HS-5 (cell line): ENCODE measurements around the gene DRAM2.
"Not testable (repeated sequence)": the region's sequence is repeated elsewhere in the genome, so short reads cannot be mapped to it uniquely, and the experiment has no call there.

Experiments
- DNase-seq: peaks from one replicate; pipeline ENCODE4 v3.0.0-alpha.2; 2012; ENCODE audit warnings: low read depth

Gene DRAM2

DNA sequence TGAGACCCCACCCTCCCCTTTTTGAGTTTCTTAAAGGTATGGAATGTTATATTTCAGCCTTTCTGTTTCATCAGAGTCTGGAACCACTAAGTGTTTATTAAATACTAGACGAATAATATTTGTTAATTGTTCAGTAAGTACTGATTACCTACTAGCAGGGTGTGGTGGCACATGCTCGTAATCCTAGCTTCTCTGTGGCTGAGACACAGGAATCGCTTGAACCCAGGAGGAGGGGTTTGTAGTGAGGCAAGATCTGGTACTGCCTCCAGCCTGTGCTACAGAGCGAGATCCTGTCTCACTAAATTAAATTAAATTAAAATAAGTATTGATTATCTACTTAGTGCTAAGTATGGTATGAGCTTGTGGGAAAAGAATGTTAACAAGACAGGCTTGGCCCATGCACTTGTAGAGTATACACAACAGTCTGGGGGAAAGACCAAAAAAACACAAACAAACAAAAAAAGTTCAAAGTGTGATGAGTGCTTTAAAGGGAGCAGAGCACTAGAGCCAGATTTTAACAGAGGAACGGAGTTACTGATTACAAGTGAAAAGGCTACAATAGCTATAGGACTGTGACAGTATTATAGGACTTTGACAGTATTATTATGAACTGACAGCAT lies 2.6 kb upstream of the DRAM2 start:
- no peak for DNase-seq

DNA sequence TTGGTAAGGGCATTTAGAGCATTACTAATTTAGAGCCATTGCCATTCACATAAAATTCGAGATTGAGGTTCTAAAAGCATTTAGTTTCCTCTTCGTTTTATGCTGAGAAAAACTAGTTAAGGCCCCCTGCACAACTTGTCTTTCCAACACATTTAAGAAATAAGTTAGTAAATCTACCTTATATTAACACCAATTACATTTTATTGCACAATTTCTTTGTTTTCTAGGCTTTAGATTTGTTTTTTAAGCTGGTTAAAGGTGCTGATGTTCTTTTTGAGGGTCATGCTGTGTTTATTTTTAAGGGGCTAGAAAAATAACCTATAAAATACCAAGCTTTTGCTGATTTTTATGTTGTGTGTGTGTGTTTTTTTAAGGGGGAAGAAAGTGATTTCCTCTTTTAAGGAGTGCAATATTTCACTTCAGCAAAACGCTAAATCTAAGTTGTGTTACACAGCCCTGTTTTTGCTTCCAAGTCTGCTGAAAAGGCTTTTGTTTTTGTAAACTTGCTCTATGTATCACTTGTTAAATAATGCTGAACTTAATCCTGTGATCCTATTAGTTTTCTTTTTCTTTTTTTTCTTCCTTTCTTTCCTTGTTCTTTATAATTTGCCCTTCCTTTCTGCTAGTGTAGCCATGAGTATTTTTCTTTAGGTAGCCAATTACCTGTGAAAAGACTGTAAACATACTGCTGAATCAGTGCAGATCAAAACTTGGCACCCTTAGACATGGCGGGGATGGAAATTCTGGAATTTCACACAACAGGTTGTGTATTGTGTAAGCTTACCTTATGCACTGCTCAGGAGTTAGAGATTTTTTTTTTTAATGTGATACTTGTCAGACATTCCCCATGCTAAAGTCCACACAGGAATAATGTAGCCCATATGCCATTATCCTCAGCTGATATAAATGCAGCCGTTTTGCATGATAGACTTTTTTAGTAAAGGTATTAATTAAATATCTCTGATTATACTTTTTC lies 1.6 kb upstream of the DRAM2 start:
- DNase-seq = no peak

DNA sequence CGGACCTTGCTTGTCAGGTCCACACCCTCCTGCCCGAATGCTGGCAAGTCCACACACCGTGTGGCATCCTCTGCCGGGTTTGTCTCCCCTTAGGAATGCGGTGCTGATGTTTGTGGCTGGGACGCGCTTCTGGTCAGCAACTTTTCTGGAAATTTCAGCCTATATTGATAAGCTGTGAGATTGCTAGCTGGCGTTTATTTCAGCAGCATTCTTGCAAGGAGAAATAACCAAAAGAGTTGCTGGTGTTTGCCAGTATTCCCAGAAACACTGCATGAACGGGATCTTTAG lies 731 bp upstream of the DRAM2 start:
- DNase-seq = no peak

DNA sequence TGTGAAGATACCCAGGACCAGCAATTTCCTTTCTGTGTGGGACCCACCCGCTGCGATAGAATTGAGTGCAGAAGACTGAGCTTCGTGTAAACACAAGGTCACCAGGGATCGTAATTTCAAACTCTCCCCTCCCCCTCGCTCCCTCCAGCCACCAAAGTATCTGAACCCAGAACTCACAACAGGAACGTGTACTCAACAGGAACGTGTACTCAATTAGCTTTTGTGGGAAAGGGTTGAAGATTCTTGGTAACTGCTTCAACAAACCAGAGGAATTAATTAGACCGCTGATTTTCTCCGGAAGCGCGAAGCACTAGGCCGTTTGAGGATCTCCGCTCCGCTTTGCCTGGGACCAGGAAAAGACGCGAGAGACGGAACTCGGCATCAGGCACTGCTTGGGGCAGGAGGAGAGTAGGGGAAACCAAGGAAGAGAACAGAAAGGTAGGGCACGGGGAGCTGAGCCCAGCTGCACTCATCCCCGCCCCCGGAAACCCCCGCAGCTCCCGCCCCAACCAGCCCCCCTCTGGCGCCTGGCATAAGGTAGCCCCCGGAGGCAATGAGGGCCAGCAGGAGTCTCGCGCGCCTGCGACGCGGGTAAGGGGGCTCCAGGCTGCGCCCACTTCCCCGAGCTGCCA lies 453 bp downstream of the DRAM2 start:
- DNase-seq = no peak

DNA sequence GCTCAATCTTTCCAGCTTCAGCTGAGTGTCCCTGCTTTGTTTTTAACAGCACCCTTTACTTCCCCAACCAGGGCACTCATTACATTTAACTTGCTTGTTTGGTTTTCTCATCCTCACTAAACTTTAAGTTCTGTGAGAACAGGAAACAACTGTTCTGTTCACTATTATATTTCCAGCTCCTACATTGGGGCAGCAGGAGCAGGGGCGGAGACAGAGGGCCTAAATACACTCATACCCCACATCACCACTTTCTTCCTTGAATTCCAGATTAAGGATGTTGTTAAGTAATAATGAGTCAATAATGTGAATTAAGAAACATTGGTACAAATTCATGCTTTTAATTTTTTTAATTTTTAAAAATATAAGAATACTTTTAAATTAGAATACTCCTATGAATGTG lies 6.0 kb downstream of the DRAM2 start:
- no peak for DNase-seq

DNA sequence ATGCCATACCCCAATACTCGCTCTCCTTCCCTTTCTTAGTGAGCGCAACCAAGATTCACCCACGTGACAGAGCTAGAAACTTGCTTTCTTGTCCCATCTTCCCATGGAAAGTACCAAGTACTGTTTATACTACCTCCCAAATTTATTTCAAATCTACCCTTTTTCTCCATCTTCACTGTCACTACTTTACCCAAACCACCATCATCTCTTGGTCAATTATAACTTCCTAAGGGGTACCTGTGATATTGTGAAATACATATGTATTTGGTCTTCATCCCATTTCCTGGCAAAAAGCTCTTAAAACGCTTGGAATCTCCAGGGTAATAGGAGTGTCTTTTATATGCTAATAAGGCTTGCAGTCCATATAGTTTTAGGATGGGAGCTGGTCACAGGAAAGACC lies 8.2 kb downstream of the DRAM2 start:
- DNase-seq = no peak

DNA sequence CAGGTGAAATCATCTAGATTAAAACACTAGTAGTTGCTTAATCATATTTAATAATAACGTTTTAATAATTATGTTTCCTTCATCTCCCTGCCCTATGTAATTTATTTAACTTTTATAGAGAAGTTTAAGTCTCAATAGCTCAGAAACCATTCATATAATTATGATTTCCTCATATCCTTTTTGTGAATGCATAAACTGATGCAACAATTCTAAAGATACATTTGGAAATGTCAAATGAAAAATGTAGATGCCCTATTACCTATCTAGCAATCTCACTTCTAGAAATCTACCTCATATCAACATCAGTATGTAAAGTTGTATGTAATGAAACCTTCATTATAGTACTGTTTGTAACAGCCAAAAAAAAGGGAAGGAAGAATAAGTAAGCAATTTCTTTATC lies 10.5 kb downstream of the DRAM2 start:
- DNase-seq = no peak

DNA sequence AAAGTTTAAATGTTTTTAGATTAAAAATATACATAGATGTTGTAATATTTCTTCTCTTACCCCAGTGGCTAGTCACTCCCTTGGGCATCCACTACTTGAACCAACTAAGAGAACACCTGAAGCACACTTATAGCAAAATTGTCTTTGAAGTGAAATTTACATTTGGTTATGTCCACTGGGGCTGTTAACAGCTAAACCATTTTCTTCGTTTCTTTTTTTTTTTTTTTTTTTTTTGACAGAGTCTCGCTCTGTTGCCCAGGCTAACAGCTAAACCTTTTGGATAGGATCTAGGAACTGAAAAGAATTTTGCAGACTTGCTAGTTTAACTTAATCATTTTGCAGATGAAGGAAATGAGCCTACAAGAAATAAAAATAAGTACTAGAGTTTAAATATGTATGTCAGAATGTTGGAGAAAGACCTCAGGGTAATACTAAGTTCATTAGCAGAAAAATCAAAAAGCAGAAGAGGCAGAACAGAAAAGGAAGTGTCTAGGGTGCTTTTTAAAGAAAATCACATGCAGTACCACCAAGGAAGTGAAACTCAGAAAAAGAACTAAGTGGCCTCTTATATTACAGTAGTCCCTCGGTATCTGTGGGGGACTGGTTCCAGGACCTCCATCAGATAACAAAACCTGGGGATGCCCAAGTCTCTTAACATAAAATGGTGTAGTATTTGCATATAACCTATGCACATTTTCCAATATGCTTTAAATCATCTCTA lies 11.8 kb downstream of the DRAM2 start:
- no peak for DNase-seq

DNA sequence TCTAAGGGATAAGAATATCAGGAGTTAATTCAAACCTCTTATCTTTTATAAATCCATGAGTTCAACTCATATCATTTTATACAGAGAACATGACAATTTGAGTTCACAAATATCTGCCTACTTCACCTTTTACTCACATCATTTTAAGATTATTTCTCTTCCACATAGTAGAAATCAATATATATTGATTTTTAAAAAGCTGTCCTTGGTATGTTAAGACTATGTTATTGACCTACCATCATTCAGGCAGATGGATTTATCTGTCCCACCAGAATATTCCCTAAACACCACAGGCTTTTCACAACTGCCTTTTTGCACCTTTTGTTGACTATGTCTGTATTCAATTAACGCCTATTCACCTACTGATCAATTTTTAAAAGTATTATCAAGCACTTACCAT lies 13.5 kb downstream of the DRAM2 start:
- no peak for DNase-seq

DNA sequence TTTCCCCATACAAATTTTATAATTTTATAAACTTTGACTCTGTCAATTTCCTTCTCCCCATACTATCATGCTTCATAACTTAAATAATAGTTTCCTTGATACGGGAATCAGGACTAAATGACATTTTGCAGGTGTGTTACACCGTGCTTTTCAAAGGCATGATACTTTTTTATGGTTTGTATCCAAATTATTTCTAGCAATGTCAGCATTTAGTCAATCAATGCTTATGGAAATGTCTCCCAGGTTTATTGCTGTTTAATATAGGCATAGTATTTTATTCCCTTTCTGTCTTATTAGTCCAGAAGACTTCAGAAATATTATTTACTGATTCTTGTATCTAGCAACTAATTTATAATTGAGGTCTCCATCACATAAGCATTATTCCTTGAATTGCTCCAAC lies 23.4 kb downstream of the DRAM2 start:
- no peak for DNase-seq

DNA sequence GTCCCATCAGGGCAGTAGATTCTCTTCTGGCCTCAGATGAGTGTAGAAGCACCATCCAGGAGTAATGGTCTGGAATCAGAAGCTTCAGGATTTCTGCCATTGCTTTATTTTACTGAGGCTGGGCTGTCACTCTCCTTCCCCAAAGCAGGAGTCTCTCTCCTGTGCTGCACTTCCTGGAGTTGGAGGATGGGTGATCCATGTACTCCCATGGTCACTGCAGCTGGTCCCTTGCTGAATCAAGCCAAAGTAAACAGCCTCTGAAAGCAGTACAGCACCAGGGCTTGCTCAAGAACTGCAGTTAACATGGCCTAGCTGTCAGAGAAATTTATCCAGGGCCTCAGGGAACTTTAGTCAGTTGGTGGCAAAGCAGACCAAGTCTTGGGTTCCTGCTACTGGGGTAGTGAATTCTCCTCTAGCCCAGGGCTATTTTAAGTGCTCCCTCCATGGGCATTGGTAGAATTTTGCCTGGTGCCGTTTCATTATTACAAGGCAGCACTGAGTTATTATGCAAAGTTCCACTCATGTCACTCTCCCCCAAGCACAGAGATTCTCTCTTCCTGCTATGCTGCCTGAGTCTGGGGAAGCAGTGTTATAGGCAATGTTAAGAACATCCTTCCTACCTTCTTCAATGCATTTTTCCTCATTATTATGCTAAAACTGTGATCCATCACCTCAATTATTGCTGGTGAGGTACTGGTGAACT lies 29.5 kb downstream of the DRAM2 start:
- DNase-seq = no peak

DNA sequence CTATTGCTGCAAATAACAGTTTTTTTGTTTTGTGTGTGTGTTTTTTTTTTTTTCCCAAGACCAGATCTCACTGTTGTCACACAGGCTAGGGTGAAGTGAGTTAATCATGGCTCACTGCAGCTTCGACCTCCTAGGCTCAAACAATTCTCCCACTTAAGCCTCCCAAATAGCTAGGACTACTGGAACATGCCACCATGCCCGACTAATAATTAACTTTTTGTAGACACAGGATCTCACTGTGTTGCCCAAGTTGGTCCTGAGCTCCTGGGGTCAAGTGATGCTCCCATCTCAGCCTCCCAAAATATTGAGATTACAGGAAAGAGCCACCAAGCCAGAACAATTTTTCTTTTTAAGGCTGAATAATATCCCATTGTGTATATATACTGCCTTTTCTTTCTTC lies 34.9 kb downstream of the DRAM2 start:
- no peak for DNase-seq

DNA sequence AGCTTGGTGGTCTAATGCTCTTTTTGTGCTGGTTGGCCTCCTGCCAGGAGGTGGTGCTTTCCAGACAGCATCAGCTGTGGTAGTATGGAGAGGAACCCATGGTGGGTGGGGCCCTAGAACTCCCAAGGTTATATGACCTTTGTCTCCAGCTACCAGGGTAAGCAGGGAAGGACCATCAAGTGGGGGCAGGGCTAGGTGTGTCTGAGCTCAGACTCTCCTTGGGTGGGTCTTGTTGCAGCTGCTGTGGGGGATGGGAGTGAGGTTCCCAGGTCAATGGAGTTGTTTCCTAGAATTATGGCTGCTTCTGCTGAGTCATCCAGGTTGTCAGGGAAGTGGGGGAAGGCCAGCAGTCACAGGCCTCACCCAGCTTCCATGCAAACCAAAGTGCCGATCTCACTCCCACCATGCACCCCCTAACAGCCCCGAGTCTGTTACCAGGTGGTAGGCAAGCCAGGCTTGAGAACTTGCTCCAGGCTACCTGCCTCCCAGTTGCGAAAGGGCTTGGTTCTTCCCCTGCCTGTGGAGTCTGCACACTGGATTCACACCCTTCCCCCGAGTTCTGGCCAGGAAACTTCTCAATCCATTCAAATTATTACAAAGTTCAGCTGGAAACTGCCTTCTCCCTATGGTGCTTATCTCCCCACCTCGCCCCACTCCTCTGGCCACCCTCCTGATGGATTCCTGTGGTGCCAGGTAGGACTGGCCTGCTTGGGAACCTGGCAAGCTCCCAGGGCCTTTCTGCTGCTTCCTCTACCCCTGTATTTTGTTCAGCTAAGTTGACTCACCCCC lies 37.8 kb downstream of the DRAM2 start:
- no peak for DNase-seq

DNA sequence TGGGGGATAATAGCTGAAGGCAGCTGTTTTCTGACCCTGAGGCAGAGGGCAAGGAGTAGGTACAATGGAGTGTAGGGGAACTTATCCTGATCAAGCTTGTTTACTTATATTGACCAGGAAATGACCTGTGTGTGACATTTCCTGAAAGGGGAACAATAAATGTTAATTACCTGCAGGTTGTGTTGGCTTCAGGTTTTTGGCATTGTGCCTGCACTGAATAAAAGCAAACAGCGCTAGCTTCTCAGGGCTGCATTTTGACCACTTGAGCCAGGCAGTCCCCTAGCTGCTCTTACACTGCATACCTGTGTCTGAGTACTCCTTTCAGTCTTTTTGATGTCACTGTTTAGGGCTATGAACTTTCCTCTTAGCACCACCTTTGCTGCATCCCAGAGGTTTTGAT lies 40.6 kb downstream of the DRAM2 start:
- DNase-seq = no peak

DNA sequence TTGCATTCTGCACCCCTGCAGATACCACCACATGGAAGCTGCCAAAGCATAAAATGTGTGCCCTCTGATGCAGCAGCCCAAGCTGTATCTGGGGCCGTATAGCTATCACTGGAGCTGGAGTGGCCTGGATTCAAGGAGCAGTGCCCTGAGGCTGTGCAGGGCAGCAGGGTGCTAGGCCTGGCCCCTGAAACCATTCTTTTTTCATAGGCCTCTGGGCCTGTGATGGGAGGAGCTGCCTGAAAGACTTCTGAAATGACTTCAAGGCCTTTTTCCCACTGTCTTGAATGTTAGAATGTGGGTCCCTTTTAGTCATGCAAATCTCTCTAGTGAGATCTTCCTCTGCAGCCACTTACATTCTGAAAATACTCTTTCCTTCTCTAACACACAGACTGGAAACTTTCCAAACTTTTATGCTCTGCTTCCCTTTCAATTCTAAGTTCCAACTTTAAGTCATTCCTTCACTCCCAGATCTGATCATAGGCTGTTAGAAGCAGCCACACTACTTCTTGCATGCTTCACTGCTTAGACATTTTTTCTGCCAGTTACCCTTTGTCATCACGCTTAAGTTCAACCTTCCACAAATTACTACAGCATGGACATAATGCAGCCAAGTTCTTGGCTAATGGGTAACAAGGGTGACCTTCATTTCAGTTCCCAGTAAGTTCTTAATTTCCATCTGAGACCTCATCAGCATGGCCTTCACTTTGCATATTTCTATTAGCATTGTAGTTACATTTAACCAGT lies 42.4 kb downstream of the DRAM2 start:
- no peak for DNase-seq

DNA sequence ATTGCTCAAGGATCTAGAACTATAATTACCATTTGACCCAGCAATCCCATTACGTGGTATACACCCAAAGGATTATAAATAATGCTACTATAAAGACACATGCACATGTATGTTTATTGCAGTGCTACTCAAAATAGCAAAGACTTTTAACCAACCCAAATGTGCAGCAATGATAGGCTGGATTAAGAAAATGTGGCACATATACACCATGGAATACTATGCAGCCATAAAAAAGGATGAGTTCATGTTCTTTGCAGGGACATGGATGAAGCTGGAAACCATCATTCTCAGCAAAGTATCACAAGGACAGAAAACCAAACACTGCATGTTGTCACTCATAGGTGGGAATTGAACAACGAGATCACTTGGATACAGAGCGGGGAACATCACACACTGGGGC lies 44.5 kb downstream of the DRAM2 start:
- DNase-seq = not testable (repeated sequence)

DNA sequence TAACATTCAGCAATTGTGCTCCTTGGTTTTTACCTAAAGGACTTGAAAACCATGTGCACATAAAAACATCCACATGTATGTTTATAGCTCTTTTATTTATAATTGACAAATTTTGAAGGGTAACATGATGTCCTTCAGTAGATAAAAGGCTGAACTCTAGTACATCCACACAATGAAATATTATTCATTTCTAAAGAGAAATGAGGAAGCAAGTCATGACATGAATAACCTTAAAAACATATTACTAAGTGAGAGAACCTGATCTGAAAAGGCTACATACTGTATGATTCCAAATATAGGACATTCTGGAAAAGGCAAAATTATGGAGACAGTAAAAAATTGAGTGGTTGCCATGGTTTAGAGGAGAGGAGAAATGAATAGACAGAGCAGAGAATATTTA lies 50.3 kb downstream of the DRAM2 start:
- no peak for DNase-seq

DNA sequence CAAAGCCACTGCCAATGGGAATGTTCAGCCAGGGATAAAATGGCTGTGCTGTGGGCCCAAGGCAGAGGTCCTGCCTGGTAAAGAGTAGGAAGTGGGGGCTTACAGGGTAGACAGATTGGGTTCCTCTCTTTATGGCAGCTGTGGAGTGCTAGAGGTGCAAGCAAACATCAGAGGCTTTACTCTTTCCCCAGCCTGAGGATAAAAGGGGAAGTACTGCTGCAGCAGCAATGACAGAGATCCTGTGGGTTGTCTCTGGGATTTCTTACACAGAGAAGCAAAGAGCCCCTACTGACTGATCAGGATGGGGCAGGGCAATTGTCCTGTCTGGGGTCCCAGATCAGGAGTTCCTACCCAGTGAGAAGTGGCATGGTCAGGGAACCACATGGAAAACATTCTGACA lies 54.2 kb downstream of the DRAM2 start:
- DNase-seq = no peak

DNA sequence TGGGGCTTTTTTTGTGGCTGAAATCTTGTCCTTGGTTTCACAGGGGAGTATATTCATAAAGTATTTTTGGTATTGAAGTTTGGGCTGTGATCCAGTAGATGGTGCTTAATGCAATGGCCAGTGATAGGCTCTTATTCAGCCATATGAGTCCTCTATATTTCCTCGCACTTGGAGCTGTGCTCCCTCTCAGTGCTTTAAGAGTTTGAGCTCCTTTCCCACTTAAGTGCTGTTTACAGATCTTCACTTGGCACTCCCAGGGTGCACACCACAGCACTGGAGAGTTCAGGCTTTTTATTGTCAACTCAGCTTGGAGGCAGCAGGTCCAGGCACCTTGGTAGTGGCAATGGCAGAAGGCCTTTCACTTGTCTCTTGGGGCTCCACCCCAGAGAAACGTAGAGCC lies 54.9 kb downstream of the DRAM2 start:
- DNase-seq = no peak

DNA sequence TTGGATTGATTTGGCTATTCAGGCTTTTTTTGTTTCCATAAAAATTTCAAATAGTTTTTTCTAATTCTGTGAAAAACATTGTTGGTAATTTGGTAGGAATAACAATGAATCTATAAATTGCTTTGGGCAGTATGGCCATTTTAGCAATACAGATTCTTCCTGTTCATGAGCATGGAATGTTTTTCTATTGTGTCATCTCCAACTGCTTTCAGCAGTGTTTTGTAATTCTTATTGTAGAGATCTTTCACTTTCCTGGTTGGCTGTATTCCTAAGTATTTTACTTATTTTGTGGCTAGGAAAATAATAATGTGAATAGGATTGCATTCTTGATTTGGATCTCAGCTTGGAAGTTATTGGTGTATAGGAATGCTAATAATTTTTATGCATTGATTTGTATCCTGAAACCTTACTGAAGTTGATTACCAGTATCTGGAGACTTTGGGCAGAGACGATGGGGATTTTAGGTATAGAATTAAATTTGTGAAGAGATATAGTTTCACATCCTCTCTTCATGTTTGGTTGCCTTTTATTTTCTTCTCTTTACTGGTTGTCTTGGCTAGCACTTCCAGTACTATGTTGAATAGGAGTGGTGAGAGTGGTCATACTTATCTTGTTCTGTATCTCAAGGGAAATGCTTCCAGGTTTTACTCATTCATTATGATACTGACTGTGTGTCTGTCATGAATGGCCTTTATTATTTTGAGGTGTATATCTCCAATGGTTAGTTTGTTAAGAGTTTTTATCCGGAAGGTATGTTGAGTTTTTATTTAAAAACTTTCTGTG lies 57.3 kb downstream of the DRAM2 start:
- peak; percentile 48 for DNase-seq
